Measurements from ENCODE around the gene SLC22A23. TPM values are rescaled to one million over a fixed set of nuclear protein-coding genes. Genes with fewer than 3 reads are reported as not detected.

Gene SLC22A23
- total and polyA plus RNA-seq, 8 donors: 5.9 to 241 (median 18.9) TPM

GRCh38 chr6:3432416-3432815, 24.4 kb downstream of the SLC22A23 start:
- peaks cover 7 to 14% (median 9%) of the 10 kb centered on the region in 4 donors for H3K4me1 ChIP-seq
- no peaks in the 10 kb centered on the region for H3K27me3 ChIP-seq
- peaks cover 0 to 8% (median 0%) of the 10 kb centered on the region in 4 donors for H3K36me3 ChIP-seq
- DNase-seq: no peak
- TF ChIP-seq POLR2AphosphoS5 (IDR thresholded peaks at IDR 0.05) (no peak), POLR2A (IDR thresholded peaks at IDR 0.05) (no peak)
- no peaks in the 10 kb centered on the region for H3K9me3 ChIP-seq
- 80 to 90% (median 85%) methylated on average over 7 of the region's 7 CpGs for WGBS, 5 donors
- H3K4me3 ChIP-seq: no peak overlapping the region
- intact Hi-C loops (cut with DNase I; ENCODE audit: low total_unique reads): no loop called here
- no peak overlapping the region for H3K27ac ChIP-seq

- H3K9me3 ChIP-seq: no peaks in the 10 kb centered on the region
- TF ChIP-seq POLR2A (IDR thresholded peaks at IDR 0.05): no peak
- TF ChIP-seq EP300 (IDR thresholded peaks at IDR 0.05): no peak
- no peak for TF ChIP-seq CTCF (IDR thresholded peaks at IDR 0.05)
- TF ChIP-seq POLR2AphosphoS5 (IDR thresholded peaks at IDR 0.05): no peak
- 67 to 81% (median 79%) methylated on average over 8 of the region's 8 CpGs for WGBS, 5 donors
- intact Hi-C loops (cut with DNase I; ENCODE audit: low total_unique reads): no loop called here
- no peak overlapping the region for H3K27ac ChIP-seq
- no peaks in the 10 kb centered on the region for H3K27me3 ChIP-seq
- H3K4me1 ChIP-seq: peaks cover 9 to 16% (median 12%) of the 10 kb centered on the region in 4 donors
- H3K4me3 ChIP-seq: no peak overlapping the region
- no peak for DNase-seq
- peaks cover 0 to 8% (median 0%) of the 10 kb centered on the region in 4 donors for H3K36me3 ChIP-seq
These were observed 24.9 kb downstream of the SLC22A23 start for GRCh38 chr6:3431994-3432393.

GRCh38 chr6:3429211-3429610, 27.6 kb downstream of the SLC22A23 start:
- H3K4me3 ChIP-seq: no peak overlapping the region
- intact Hi-C loops (cut with DNase I; ENCODE audit: low total_unique reads): no loop called here
- 83 to 93% (median 85%) methylated on average over 3 of the region's 3 CpGs for WGBS, 5 donors
- no peaks in the 10 kb centered on the region for H3K27me3 ChIP-seq
- H3K9me3 ChIP-seq: no peaks in the 10 kb centered on the region
- no peak for DNase-seq
- H3K4me1 ChIP-seq: peaks cover 9 to 21% (median 15%) of the 10 kb centered on the region in 4 donors
- peaks cover 0 to 8% (median 0%) of the 10 kb centered on the region in 4 donors for H3K36me3 ChIP-seq
- H3K27ac ChIP-seq: no peak overlapping the region
- TF ChIP-seq POLR2A (IDR thresholded peaks at IDR 0.05) (no peak), CTCF (IDR thresholded peaks at IDR 0.05) (no peak), POLR2AphosphoS5 (IDR thresholded peaks at IDR 0.05) (no peak), EP300 (IDR thresholded peaks at IDR 0.05) (no peak)

- intact Hi-C loops (cut with DNase I; ENCODE audit: low total_unique reads): no loop called here
- no peak for TF ChIP-seq CTCF (IDR thresholded peaks at IDR 0.05)
- TF ChIP-seq POLR2A (IDR thresholded peaks at IDR 0.05): no peak
- TF ChIP-seq EP300 (IDR thresholded peaks at IDR 0.05): no peak
- no peak for TF ChIP-seq POLR2AphosphoS5 (IDR thresholded peaks at IDR 0.05)
- DNase-seq: no peak
- H3K27me3 ChIP-seq: no peaks in the 10 kb centered on the region
- peaks cover 0 to 8% (median 0%) of the 10 kb centered on the region in 4 donors for H3K36me3 ChIP-seq
- no peaks in the 10 kb centered on the region for H3K9me3 ChIP-seq
- peaks cover 9 to 21% (median 15%) of the 10 kb centered on the region in 4 donors for H3K4me1 ChIP-seq
- WGBS, 5 donors: 69 to 85% (median 76%) methylated on average over 3 of the region's 3 CpGs
- no peak overlapping the region for H3K4me3 ChIP-seq
- H3K27ac ChIP-seq: no peak overlapping the region
These were observed 28.1 kb downstream of the SLC22A23 start for GRCh38 chr6:3428700-3429099.

GRCh38 chr6:3428247-3428646, 28.6 kb downstream of the SLC22A23 start:
- peaks cover 9 to 21% (median 15%) of the 10 kb centered on the region in 4 donors for H3K4me1 ChIP-seq
- DNase-seq: no peak
- H3K36me3 ChIP-seq: peaks cover 0 to 8% (median 0%) of the 10 kb centered on the region in 4 donors
- no peaks in the 10 kb centered on the region for H3K9me3 ChIP-seq
- no peak for TF ChIP-seq CTCF (IDR thresholded peaks at IDR 0.05)
- no peak for TF ChIP-seq POLR2A (IDR thresholded peaks at IDR 0.05)
- TF ChIP-seq POLR2AphosphoS5 (IDR thresholded peaks at IDR 0.05): no peak
- no peak for TF ChIP-seq EP300 (IDR thresholded peaks at IDR 0.05)
- WGBS, 5 donors: 70 to 88% (median 81%) methylated on average over 4 of the region's 4 CpGs
- H3K4me3 ChIP-seq: no peak overlapping the region
- H3K27ac ChIP-seq: peak overlapping the region in 1 of 5 donors; percentile 20
- no peaks in the 10 kb centered on the region for H3K27me3 ChIP-seq
- intact Hi-C loops (cut with DNase I; ENCODE audit: low total_unique reads): no loop called here

All from stomach (tissue), 9 donors.